Urinary bladder (tissue), 4 donors: ENCODE results near the gene ZFTA. TPM values are rescaled to one million over a fixed set of nuclear protein-coding genes. Genes with fewer than 3 reads are reported as not detected.
"Not testable (repeated sequence)": the region's sequence is repeated elsewhere in the genome, so short reads cannot be mapped to it uniquely, and the experiment has no call there.

Experiments
- DNase-seq: peaks from one replicate; pipeline ENCODE4 v3.0.0-alpha.2; 2015; ENCODE audit errors: extremely low spot score
- H3K27ac ChIP-seq: one replicate; pipeline ENCODE4 v1.5.1; 2013; ENCODE audit warnings: low read depth, mild to moderate bottlenecking, moderate library complexity
- H3K36me3 ChIP-seq: one replicate; pipeline ENCODE4 v1.6.1; 2013; ENCODE audit warnings: mild to moderate bottlenecking, moderate library complexity; ENCODE audit not compliant: insufficient read depth
- H3K4me1 ChIP-seq: one replicate; pipeline ENCODE4 v1.6.1; 2013; ENCODE audit warnings: mild to moderate bottlenecking, moderate library complexity; ENCODE audit not compliant: insufficient read depth
- H3K4me3 ChIP-seq: one replicate; pipeline ENCODE4 v1.5.1; 2013; ENCODE audit warnings: low read depth, low read length
- WGBS: extraction: QIAGEN DNeasy Blood & Tissue Kit; methylation state at CpG from one replicate; pipeline ENCODE4 v1.1.7; 2013; 5-methylcytosine and 5-hydroxymethylcytosine counted together
- polyA plus RNA-seq: library from polyadenylated mRNA; stranded (reverse); fragments of 200-250 nt; gene quantifications from one replicate; pipeline ENCODE4 v1.2.3, GENCODE V29; 2013
- total RNA-seq: library from RNA; depleted of rRNA; stranded (reverse); fragments of >200 nt; gene quantifications from one replicate; pipeline ENCODE4 v1.2.3, GENCODE V29; 2014
- donor health status: healthy with polysubstance abuse.
- donor health status: healthy.

Gene ZFTA
- total RNA-seq (13.5 TPM), polyA plus RNA-seq (26.8 TPM)

DNA sequence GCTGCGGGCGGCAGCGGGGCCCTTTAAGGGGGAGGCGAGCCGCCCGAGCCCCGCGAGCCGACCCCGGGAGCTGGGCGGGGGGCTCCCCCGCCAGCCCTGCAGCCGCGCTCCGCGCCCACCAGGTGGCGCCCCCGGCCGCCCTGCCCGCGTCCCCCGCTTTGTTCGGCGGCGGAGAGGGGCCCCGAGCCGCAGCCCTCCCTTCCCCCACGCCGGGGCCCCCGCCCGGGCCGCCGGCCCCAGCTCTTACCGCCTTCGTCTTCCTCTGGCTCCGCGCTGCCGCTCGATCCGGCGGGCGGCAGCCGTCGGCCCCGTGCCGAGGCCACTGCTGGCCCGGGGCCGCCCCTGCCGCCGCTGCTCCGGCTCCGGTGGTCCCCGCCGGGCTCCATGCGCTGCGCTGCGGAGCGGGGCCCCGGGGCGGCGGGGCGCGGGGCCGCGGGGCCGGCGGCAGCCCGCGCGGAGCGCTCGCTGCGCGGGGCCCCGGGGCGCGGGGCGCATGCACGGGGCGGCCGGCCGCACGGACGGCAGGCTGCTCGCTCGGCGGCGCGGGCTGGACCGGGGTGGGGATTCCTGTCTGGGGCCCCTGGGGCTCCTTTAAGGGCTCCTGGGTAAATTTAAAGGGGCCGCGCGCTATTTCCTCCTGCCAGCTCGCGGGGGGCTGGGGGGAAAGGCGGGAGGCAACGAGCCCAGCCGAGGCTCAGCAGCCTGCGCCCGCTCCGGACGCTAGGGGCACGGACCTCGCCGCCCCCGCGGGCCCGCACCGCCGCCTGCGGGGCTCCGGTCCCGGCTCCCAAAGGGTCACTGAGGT is at the start of gene ZFTA:
ZFTA (minus strand) TSS at position 539 of the 805 bp plus-strand sequence; CDS start at position 386, 153 bp downstream.
- H3K4me3 ChIP-seq: peak within 1 kb of the TSS; percentile 97
- no peaks in the 10 kb centered on the region for H3K36me3 ChIP-seq
- no peak for DNase-seq
- WGBS: under 1% methylated on average over 113 of the region's 113 CpGs
- H3K27ac ChIP-seq: peak within 1 kb of the TSS; percentile 47
- H3K4me1 ChIP-seq: peaks cover under 1% of the 10 kb centered on the region

GRCh38 chr11:63817758-63818498 is 49.4 kb upstream of the ZFTA start:
- WGBS: 88% methylated on average over 27 of the region's 27 CpGs
- Histone ChIP-seq H3K27ac (no peak overlapping the region), H3K4me1 (no peaks in the 10 kb centered on the region), H3K36me3 (no peaks in the 10 kb centered on the region), H3K4me3 (no peak overlapping the region)
- DNase-seq: no peak

- no peak for DNase-seq
- no peak overlapping the region for H3K27ac ChIP-seq
- H3K36me3 ChIP-seq: no peaks in the 10 kb centered on the region
- 97% methylated on average over 3 of the region's 3 CpGs for WGBS
- H3K4me3 ChIP-seq: no peak overlapping the region
- H3K4me1 ChIP-seq: no peaks in the 10 kb centered on the region
Measured at GRCh38 chr11:63816732-63817131, 48.2 kb upstream of the ZFTA start.

DNA sequence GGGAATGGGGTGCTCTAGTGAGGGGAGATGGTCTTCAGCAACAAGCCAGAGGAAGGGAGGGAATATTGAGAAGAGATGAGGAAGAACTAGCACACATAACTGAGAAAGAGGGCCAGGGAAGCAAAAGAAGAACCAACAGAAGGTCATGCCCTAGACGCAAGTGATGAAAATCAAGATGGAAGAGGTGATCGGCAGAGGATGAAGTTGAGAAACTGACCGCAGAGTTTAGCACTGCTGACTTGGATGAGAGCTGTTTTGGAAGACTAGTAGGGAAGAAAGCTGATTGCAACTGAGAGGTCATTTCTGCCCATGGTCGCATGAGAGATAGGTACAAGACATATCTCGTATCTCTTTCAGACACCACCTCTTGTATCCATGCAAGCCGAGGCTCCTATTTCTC is 47.6 kb upstream of the ZFTA start:
- 93% methylated on average over 6 of the region's 6 CpGs for WGBS

DNA sequence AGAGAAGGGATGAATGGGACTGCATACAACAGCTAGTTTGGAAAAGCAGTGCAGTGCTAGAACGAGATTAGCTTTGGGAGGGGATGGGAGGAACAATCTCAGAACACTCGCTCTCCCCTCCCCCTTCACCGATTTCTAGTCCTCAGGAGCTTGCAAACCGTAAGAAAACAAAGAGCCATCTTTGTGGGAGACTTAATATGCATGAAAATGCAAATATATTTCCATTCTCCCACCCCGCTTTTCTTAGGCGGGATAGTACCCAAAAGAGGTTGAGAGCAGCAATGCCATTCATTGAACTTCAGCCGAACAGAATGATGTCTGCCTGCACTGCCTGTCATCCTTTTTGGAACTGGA is 45.8 kb upstream of the ZFTA start:
- Histone ChIP-seq H3K4me3 (peak overlapping the region; percentile 65), H3K4me1 (no peaks in the 10 kb centered on the region), H3K36me3 (no peaks in the 10 kb centered on the region), H3K27ac (no peak overlapping the region)
- DNase-seq: no peak
- WGBS: 15% methylated on average over 7 of the region's 7 CpGs

More for the DNA sequence above, 47.6 kb upstream of the ZFTA start:
- Histone ChIP-seq H3K27ac (no peak overlapping the region), H3K4me3 (no peak overlapping the region), H3K36me3 (no peaks in the 10 kb centered on the region), H3K4me1 (no peaks in the 10 kb centered on the region)
- no peak for DNase-seq

- DNase-seq: no peak
- H3K4me3 ChIP-seq: peak overlapping the region; percentile 65
- no peaks in the 10 kb centered on the region for H3K36me3 ChIP-seq
- WGBS: under 1% methylated on average over 74 of the region's 74 CpGs
- no peaks in the 10 kb centered on the region for H3K4me1 ChIP-seq
- H3K27ac ChIP-seq: no peak overlapping the region
Measured at GRCh38 chr11:63813563-63814382, 45.2 kb upstream of the ZFTA start.

DNA sequence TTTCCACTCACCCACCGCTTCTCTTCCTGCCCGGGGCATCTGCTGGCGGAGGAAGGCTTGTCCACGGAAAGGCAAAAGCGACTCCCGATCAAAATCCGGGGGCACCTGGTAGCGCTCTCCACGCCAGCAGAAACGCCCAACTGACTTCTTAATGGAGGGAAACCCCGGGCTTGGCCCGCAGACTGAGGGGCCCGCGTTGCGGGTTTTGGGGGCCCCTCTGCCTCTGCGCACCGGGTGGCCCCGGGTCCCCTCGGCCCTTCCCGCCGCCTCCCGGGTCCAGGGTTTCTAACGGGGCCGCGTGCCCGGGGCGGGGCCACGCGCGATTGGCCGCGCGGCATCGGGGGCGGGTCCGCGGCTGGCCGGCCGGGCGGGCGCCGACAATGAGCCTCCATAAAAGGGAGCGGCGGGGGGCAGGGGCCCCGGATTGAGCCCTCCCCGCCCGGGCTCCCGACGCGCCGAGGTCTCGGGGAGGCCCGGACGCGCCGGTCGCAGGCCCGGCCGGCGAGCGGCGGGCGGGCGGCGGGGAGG is 44.5 kb upstream of the ZFTA start, which contains the start of gene SPINDOC:
SPINDOC (plus strand) TSS at position 422 of the 528 bp plus-strand sequence. CDS start 231 bp downstream, outside the sequence.
- no peak for DNase-seq
- Histone ChIP-seq H3K27ac (no peak within 1 kb of the TSS), H3K4me3 (peak within 1 kb of the TSS; percentile 65), H3K36me3 (no peaks in the 10 kb centered on the region), H3K4me1 (no peaks in the 10 kb centered on the region)
- under 1% methylated on average over 65 of the region's 65 CpGs for WGBS

DNA sequence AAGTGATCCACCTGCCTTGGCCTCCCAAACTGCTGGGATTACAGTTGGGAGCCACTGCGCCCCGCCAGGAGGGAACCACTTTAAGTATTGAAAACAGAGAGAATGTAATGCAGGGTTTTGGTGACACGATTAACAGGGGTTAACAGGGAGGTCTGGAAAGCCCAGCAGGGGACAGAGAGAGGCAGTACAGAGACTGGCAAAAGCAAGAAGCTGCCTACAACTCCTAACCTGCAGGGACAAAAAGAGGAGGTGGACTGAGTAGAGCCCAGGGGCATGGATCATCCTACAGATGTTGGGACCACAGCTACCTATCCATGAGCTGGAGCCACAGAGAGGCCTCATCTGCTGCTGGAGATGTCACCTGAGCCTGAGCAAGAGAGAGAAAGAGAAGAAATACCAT is 42.9 kb upstream of the ZFTA start:
- no peak for DNase-seq
- H3K4me3 ChIP-seq: no peak overlapping the region
- H3K36me3 ChIP-seq: no peaks in the 10 kb centered on the region
- H3K4me1 ChIP-seq: no peaks in the 10 kb centered on the region
- no peak overlapping the region for H3K27ac ChIP-seq
- 80% methylated on average over 3 of the region's 3 CpGs for WGBS

DNA sequence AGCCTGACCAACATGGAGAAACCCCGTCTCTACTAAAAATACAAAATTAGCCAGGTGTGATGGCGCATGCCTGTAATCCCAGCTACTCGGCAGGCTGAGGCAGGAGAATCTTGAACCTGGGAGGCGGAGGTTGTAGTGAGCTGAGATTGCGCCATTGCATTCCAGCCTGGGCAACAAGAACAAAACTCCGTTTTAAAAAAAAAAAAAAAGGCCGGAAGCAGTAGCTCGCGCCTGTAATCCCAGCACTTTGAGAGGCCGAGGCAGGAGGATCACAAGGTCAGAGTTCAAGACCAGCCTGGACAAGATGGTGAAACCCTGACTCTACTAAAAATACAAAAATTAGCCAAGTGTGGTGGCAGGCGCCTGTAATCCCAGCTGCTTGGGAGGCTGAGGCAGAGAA is 41.8 kb upstream of the ZFTA start:
- H3K36me3 ChIP-seq, H3K4me1 ChIP-seq, DNase-seq, H3K27ac ChIP-seq, H3K4me3 ChIP-seq: not testable (repeated sequence)
- WGBS: 94% methylated on average over 11 of the region's 11 CpGs

DNA sequence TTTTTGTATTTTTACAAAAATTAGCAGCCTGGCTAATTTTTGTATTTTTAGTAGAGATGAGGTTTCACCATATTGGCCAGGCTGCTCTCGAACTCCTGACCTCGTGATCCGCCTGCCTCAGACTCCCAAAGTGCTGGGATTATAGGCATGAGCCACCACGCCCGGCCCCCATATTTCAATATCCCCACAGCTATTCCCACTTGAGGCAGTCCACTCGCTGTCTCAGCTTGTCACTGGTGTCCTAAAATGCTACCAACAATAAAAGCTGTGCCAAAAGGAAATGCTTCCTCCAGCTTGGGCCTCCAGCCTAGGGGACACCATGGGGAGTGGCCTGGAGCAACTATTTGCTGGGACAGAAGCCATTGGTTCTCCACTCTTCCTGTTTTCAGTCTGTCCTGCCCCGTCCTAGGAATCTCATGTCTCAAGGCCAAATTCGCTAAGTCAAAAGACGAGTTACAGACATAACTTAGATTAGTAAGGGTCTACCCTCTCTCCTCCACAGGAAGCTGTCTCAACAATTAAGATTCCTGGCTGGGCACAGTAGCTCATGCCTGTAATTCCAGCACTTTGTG is 37.4 kb upstream of the ZFTA start:
- no peak overlapping the region for H3K27ac ChIP-seq
- no peaks in the 10 kb centered on the region for H3K36me3 ChIP-seq
- no peaks in the 10 kb centered on the region for H3K4me1 ChIP-seq
- WGBS: 80% methylated on average over 9 of the region's 9 CpGs
- no peak for DNase-seq
- no peak overlapping the region for H3K4me3 ChIP-seq

DNA sequence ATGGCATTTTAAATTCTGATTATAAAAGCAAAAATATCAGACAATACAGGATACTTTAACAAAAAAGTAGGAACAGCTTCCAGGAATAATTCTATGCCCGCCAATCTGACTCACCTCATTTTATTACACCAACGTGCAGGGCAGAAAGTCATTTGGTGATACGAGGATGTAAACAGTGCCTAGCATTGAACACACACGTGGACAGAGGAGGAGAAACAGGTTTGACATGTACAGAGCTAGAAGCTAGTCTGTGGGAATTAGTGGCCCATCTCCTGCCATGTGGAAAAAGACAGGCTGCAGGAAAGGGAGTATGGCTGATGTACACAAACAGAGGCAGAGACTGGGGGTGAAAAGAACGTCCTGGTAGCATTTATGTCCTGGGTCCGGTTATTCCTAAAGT is 35.7 kb upstream of the ZFTA start:
- no peak overlapping the region for H3K4me3 ChIP-seq
- DNase-seq: peak; percentile 51
- no peaks in the 10 kb centered on the region for H3K4me1 ChIP-seq
- no peak overlapping the region for H3K27ac ChIP-seq
- no peaks in the 10 kb centered on the region for H3K36me3 ChIP-seq
- WGBS: 65% methylated on average over 6 of the region's 6 CpGs

DNA sequence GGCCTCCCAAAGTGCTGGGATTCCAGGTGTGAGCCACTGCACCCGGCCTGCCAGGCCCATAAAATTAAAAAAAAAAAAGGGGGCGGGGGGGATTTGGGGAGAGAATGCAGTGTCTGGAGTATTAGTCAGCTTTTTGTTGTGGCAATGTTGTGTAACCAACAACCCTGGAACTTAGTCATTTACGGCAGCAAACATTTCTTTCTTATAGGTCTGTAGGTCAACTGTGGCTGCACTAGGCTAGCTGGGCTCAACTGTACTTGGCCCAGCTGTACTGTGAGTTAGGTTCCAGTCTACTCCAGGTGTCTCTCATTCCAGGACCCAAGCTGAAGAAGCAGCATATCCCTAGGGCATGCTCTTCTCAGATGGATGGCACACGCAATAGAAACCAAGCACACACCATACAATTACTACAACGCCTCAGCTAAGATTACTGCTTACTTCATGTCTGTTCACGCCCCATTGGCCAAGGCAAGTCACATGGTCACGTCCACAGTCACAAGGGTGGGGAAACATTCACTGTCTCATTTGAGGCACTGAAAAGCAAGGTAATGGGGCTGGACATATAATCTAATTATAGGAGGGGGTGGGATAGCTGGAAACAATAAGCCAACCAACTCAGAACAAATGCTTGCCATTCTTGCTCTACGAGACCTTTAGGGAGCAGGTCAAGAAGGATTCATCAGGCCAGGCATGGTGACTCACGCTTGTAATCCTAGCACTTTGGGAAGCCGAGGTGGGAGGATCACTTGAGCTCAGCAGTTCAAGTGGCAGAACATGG is 34.3 kb upstream of the ZFTA start:
- H3K4me1 ChIP-seq: no peaks in the 10 kb centered on the region

More for the DNA sequence above, 34.3 kb upstream of the ZFTA start:
- Histone ChIP-seq H3K27ac (no peak overlapping the region), H3K4me3 (no peak overlapping the region), H3K36me3 (no peaks in the 10 kb centered on the region)
- WGBS: 72% methylated on average over 10 of the region's 10 CpGs
- no peak for DNase-seq
